WTC11 (cell line): ENCODE data around the gene GDPD2. TPM values are rescaled to one million over a fixed set of nuclear protein-coding genes. Genes with fewer than 3 reads are reported as not detected.

Source experiments
- ATAC-seq: fragments of 200-7000 bp; cut with Tn5 transposase; 2 replicates; pipeline ENCODE4 v1.10.0; 2021; ENCODE audit warnings: mild to moderate bottlenecking, moderate library complexity
- CTCF ChIA-PET: fragments of 300-600 bp; sonication (Branson Sonifier 250); formaldehyde crosslinking; loops from one replicate; lab custom pipeline; 2021; ENCODE audit warnings: antibody characterized with exemption; lab: Charles Lee
- POLR2A ChIA-PET: fragments of 350-600 bp; sonication (Branson Sonifier 250); formaldehyde crosslinking; loops from one replicate; lab custom pipeline; 2021; ENCODE audit warnings: antibody characterized with exemption; lab: Charles Lee
- DNase-seq: peaks from one replicate; pipeline ENCODE4 v3.0.0; 2021; ENCODE audit warnings: low spot score
- H3K27ac Mint-ChIP-seq: 2 replicates; pipeline ENCODE4 v1.8.0; 2021; ENCODE audit warnings: mixed read lengths
- H3K27me3 Mint-ChIP-seq: 2 replicates; pipeline ENCODE4 v1.8.0; 2021; ENCODE audit warnings: low read depth, mild to moderate bottlenecking, moderate library complexity, mixed read lengths
- H3K36me3 Mint-ChIP-seq: 2 replicates; pipeline ENCODE4 v1.8.0; 2021; ENCODE audit warnings: mixed read lengths
- H3K4me1 Mint-ChIP-seq: 2 replicates; pipeline ENCODE4 v1.8.0; 2022; ENCODE audit warnings: mixed read lengths
- H3K4me3 Mint-ChIP-seq: 2 replicates; pipeline ENCODE4 v1.8.0; 2021; ENCODE audit warnings: mild to moderate bottlenecking, moderate library complexity, mixed read lengths
- H3K9me3 Mint-ChIP-seq: 2 replicates; pipeline ENCODE4 v1.8.0; 2021; ENCODE audit warnings: mixed read lengths
- ELF4 ChIP-seq: sonication (generic); formaldehyde crosslinking; IDR thresholded peaks from 2 replicates; pipeline ENCODE4 v1.8.1; 2022; ENCODE audit warnings: low read depth, mild to moderate bottlenecking, moderate library complexity, missing genetic modification reagents
- FOXK1 ChIP-seq: sonication (generic); formaldehyde crosslinking; IDR thresholded peaks from 2 replicates; pipeline ENCODE4 v1.8.0; 2022; ENCODE audit warnings: mild to moderate bottlenecking, moderate library complexity, missing genetic modification reagents
- JUN ChIP-seq: sonication (generic); formaldehyde crosslinking; IDR thresholded peaks from 2 replicates; pipeline ENCODE4 v1.8.0; 2023; ENCODE audit warnings: mild to moderate bottlenecking, missing genetic modification reagents
- NFE2L1 ChIP-seq: sonication (generic); formaldehyde crosslinking; IDR thresholded peaks from 2 replicates; pipeline ENCODE4 v1.8.1; 2023; ENCODE audit warnings: missing genetic modification reagents
- SOX15 ChIP-seq: fragments of 250-450 bp; sonication (Bioruptor Pico); IDR thresholded peaks from 2 replicates; pipeline ENCODE4 v1.9.0; 2021; ENCODE audit warnings: mild to moderate bottlenecking
- TP53 ChIP-seq: sonication (generic); formaldehyde crosslinking; IDR thresholded peaks from 2 replicates; pipeline ENCODE4 v1.8.1; 2023; ENCODE audit warnings: mild to moderate bottlenecking, missing genetic modification reagents
- ZNF138 ChIP-seq: sonication (generic); formaldehyde crosslinking; conservative IDR thresholded peaks from 2 replicates; pipeline ENCODE4 v1.8.1; 2022; ENCODE audit warnings: mild to moderate bottlenecking, moderate library complexity, missing genetic modification reagents
- total RNA-seq: library from RNA; stranded (reverse); gene quantifications from 3 replicates; pipeline ENCODE4 v1.2.3, GENCODE V29; 2021
- TF ChIP-seq, protein P1 (sequence below): sonication (generic); formaldehyde crosslinking; IDR thresholded peaks from 2 replicates; pipeline ENCODE4 v1.8.0; 2023; ENCODE audit warnings: missing genetic modification reagents
- TF ChIP-seq, protein P2 (sequence below): fragments of 250-450 bp; sonication (Bioruptor Pico); IDR thresholded peaks from 2 replicates; pipeline ENCODE4 v1.8.0; 2021; ENCODE audit warnings: mild to moderate bottlenecking
- TF ChIP-seq, protein P3 (sequence below): sonication (generic); formaldehyde crosslinking; IDR thresholded peaks from 2 replicates; pipeline ENCODE4 v1.8.1; 2022; ENCODE audit warnings: missing genetic modification reagents, borderline replicate concordance
- TF ChIP-seq, protein P4 (sequence below): fragments of 250-450 bp; sonication (Bioruptor Pico); conservative IDR thresholded peaks from 2 replicates; pipeline ENCODE4 v1.9.0; 2021; ENCODE audit warnings: mild to moderate bottlenecking
- TF ChIP-seq, protein P5 (sequence below): sonication (generic); formaldehyde crosslinking; IDR thresholded peaks from 2 replicates; pipeline ENCODE4 v1.8.0; 2022; ENCODE audit warnings: mild to moderate bottlenecking, missing genetic modification reagents
- TF ChIP-seq, protein P6 (sequence below): sonication (generic); formaldehyde crosslinking; conservative IDR thresholded peaks from 2 replicates; pipeline ENCODE4 v1.8.1; 2023; ENCODE audit warnings: mild to moderate bottlenecking, low read depth, missing genetic modification reagents, moderate library complexity
- TF ChIP-seq, protein P7 (sequence below): sonication (generic); formaldehyde crosslinking; IDR thresholded peaks from 2 replicates; pipeline ENCODE4 v1.8.1; 2022; ENCODE audit warnings: mild to moderate bottlenecking, moderate library complexity, missing genetic modification reagents
- TF ChIP-seq, protein P8 (sequence below): sonication (generic); formaldehyde crosslinking; IDR thresholded peaks from 2 replicates; pipeline ENCODE4 v1.8.0; 2022; ENCODE audit warnings: mild to moderate bottlenecking, missing genetic modification reagents

The GDPD2 gene
- total RNA-seq, 1 experiment from 2014 or later = 7.0 TPM

DNA sequence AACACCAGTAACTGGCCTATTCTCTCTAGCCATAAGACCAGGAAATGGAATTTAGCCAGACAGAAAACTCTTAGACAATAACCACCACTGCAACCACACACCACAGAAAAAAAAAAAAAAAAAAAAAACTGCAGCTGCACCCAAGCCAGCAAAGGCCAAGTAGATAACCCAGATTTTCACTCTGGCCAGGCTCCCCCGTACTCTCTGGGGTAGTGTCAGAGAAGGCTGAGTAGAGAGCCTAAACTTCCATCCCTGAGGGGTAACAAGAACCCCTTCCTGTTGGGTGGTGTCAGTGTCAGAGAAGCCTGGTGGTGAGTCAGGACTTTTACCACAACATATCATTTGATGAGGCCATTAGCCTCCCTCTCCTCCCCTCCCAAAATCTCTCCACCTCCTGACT, 15.9 kb downstream of the GDPD2 start:
- Mint-ChIP-seq H3K36me3 (no peaks in the 10 kb centered on the region), H3K27ac (no peak overlapping the region), H3K4me1 (peaks cover 8% of the 10 kb centered on the region), H3K9me3 (no peaks in the 10 kb centered on the region), H3K4me3 (no peak overlapping the region), H3K27me3 (peaks cover 30% of the 10 kb centered on the region)
- DNase-seq (no peak), ATAC-seq (no peak)
- TF ChIP-seq NFE2L1 (CRISPR knock-in tag) (no peak), SOX15 (CRISPR knock-in tag) (no peak), JUN (CRISPR knock-in tag) (no peak), TP53 (no peak), FOXK1 (CRISPR knock-in tag) (no peak), ZNF138 (CRISPR knock-in tag) (no peak), ELF4 (CRISPR knock-in tag) (no peak)
- TF ChIP-seq, protein P1, sequence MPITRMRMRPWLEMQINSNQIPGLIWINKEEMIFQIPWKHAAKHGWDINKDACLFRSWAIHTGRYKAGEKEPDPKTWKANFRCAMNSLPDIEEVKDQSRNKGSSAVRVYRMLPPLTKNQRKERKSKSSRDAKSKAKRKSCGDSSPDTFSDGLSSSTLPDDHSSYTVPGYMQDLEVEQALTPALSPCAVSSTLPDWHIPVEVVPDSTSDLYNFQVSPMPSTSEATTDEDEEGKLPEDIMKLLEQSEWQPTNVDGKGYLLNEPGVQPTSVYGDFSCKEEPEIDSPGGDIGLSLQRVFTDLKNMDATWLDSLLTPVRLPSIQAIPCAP (CRISPR knock-in tag) = no peak
- TF ChIP-seq, protein P2, sequence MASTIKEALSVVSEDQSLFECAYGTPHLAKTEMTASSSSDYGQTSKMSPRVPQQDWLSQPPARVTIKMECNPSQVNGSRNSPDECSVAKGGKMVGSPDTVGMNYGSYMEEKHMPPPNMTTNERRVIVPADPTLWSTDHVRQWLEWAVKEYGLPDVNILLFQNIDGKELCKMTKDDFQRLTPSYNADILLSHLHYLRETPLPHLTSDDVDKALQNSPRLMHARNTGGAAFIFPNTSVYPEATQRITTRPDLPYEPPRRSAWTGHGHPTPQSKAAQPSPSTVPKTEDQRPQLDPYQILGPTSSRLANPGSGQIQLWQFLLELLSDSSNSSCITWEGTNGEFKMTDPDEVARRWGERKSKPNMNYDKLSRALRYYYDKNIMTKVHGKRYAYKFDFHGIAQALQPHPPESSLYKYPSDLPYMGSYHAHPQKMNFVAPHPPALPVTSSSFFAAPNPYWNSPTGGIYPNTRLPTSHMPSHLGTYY (CRISPR knock-in tag) = no peak
- TF ChIP-seq, protein P3, sequence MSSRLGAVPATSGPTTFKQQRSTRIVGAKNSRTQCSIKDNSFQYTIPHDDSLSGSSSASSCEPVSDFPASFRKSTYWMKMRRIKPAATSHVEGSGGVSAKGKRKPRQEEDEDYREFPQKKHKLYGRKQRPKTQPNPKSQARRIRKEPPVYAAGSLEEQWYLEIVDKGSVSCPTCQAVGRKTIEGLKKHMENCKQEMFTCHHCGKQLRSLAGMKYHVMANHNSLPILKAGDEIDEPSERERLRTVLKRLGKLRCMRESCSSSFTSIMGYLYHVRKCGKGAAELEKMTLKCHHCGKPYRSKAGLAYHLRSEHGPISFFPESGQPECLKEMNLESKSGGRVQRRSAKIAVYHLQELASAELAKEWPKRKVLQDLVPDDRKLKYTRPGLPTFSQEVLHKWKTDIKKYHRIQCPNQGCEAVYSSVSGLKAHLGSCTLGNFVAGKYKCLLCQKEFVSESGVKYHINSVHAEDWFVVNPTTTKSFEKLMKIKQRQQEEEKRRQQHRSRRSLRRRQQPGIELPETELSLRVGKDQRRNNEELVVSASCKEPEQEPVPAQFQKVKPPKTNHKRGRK = no peak
- TF ChIP-seq, protein P4, sequence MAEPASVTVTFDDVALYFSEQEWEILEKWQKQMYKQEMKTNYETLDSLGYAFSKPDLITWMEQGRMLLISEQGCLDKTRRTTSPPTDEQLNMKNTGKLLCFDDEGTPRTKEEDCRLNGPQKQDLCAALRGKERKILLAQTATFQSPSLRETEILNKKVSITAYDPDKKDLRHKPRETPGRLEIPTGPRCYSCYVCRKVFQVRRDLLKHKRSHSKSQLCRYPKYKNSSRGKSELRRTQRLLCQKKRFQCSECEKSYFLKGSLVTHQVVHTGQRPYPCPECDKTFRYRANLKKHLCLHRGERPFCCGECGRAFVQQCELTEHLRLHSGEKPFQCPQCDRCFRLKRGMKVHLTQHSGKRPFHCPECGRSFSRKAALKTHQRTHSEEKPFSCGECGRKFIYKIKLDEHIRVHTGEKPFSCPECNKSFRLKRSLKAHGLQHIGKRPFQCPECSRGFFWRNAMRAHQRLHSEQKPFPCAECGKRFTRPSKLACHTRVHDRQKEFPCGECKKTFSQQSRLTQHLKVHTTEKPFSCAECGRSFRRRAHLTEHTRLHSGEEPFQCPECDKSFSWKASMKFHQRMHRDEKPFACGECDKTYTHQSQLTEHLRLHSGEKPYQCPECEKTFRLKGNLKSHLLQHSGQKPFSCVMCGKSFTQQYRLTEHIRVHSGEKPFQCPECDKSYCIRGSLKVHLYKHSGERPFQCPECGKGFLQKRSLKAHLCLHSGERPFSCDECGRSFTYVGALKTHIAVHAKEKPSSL (CRISPR knock-in tag) = no peak
- TF ChIP-seq, protein P5, sequence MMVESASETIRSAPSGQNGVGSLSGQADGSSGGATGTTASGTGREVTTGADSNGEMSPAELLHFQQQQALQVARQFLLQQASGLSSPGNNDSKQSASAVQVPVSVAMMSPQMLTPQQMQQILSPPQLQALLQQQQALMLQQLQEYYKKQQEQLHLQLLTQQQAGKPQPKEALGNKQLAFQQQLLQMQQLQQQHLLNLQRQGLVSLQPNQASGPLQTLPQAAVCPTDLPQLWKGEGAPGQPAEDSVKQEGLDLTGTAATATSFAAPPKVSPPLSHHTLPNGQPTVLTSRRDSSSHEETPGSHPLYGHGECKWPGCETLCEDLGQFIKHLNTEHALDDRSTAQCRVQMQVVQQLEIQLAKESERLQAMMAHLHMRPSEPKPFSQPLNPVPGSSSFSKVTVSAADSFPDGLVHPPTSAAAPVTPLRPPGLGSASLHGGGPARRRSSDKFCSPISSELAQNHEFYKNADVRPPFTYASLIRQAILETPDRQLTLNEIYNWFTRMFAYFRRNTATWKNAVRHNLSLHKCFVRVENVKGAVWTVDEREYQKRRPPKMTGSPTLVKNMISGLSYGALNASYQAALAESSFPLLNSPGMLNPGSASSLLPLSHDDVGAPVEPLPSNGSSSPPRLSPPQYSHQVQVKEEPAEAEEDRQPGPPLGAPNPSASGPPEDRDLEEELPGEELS = no peak
- TF ChIP-seq, protein P6, sequence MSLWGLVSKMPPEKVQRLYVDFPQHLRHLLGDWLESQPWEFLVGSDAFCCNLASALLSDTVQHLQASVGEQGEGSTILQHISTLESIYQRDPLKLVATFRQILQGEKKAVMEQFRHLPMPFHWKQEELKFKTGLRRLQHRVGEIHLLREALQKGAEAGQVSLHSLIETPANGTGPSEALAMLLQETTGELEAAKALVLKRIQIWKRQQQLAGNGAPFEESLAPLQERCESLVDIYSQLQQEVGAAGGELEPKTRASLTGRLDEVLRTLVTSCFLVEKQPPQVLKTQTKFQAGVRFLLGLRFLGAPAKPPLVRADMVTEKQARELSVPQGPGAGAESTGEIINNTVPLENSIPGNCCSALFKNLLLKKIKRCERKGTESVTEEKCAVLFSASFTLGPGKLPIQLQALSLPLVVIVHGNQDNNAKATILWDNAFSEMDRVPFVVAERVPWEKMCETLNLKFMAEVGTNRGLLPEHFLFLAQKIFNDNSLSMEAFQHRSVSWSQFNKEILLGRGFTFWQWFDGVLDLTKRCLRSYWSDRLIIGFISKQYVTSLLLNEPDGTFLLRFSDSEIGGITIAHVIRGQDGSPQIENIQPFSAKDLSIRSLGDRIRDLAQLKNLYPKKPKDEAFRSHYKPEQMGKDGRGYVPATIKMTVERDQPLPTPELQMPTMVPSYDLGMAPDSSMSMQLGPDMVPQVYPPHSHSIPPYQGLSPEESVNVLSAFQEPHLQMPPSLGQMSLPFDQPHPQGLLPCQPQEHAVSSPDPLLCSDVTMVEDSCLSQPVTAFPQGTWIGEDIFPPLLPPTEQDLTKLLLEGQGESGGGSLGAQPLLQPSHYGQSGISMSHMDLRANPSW (CRISPR knock-in tag) = no peak
- TF ChIP-seq, protein P7, sequence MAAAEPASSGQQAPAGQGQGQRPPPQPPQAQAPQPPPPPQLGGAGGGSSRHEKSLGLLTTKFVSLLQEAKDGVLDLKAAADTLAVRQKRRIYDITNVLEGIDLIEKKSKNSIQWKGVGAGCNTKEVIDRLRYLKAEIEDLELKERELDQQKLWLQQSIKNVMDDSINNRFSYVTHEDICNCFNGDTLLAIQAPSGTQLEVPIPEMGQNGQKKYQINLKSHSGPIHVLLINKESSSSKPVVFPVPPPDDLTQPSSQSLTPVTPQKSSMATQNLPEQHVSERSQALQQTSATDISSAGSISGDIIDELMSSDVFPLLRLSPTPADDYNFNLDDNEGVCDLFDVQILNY (CRISPR knock-in tag) = no peak
- TF ChIP-seq, protein P8, sequence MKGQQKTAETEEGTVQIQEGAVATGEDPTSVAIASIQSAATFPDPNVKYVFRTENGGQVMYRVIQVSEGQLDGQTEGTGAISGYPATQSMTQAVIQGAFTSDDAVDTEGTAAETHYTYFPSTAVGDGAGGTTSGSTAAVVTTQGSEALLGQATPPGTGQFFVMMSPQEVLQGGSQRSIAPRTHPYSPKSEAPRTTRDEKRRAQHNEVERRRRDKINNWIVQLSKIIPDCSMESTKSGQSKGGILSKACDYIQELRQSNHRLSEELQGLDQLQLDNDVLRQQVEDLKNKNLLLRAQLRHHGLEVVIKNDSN (CRISPR knock-in tag) = no peak
- POLR2A ChIA-PET = no interaction called here
- CTCF ChIA-PET = no interaction called here
